Stomach (tissue), 9 donors: ENCODE results near the gene CALN1. TPM values are rescaled to one million over a fixed set of nuclear protein-coding genes. Genes with fewer than 3 reads are reported as not detected.

Experiments
- DNase-seq, 2 donors: peaks; one replicate each; pipeline versions ENCODE4 v3.0.0 to v3.0.0-alpha.2; 2013 to 2019
- H3K27ac ChIP-seq, 5 donors: fragments of 200-600 bp in 4 of 5; sonication (generic) in 4 of 5; one replicate each; pipeline ENCODE4 v1.5.1; 2013 to 2019; ENCODE audit warnings: mild to moderate bottlenecking in 1 of 5, moderate library complexity in 1 of 5
- H3K27me3 ChIP-seq, 3 donors: fragments of 200-600 bp; sonication (generic); one replicate each; pipeline ENCODE4 v1.5.1; 2017 to 2019; ENCODE audit warnings: mixed run types in 1 of 3
- H3K36me3 ChIP-seq, 4 donors: fragments of 200-600 bp; sonication (generic); 1 replicate in 3 of 4; 2 replicates in 1 of 4; pipeline ENCODE4 v1.5.1; 2016 to 2019
- H3K4me1 ChIP-seq, 4 donors: fragments of 200-600 bp; sonication (generic); one replicate each; pipeline ENCODE4 v1.5.1; 2016 to 2019
- H3K4me3 ChIP-seq, 4 donors: fragments of 200-600 bp; sonication (generic) in 3 of 4; one replicate each; pipeline ENCODE4 v1.5.1; 2016 to 2019; ENCODE audit warnings: mild to moderate bottlenecking in 1 of 4
- H3K9me3 ChIP-seq, 4 donors: fragments of 200-600 bp; sonication (generic); one replicate each; pipeline ENCODE4 v1.5.1; 2016 to 2019
- EP300 ChIP-seq: sonication (generic); formaldehyde crosslinking; IDR thresholded peaks from one replicate; pipeline ENCODE4 v1.6.1; 2017; ENCODE audit warnings: antibody characterized with exemption
- POLR2A ChIP-seq, 4 donors: fragments of 450-650 bp; IDR thresholded peaks; one replicate each; pipeline ENCODE4 v1.6.1; 2016; ENCODE audit warnings: antibody characterized with exemption in 4 of 4, control low read depth in 2 of 4, mild to moderate bottlenecking in 1 of 4, moderate library complexity in 1 of 4
- POLR2AphosphoS5 ChIP-seq, 3 donors: sonication (generic); formaldehyde crosslinking; IDR thresholded peaks; one replicate each; pipeline ENCODE4 v1.6.1; 2016; ENCODE audit warnings: antibody characterized with exemption in 3 of 3
- WGBS, 5 donors: extraction: QIAGEN DNeasy Blood & Tissue Kit in 3 of 5; methylation state at CpG; one replicate each; pipeline versions ENCODE4 v1.1.5 to v1.1.7; 2013 to 2018; 5-methylcytosine and 5-hydroxymethylcytosine counted together
- intact Hi-C: fragments of 100-400 bp; cut with DNase I; formaldehyde crosslinking; loops from one replicate; pipeline ENCODE4 v1.15.1; 2023; ENCODE audit warnings: low total_unique reads
- polyA plus RNA-seq, 3 donors: library from polyadenylated mRNA; stranded (reverse); fragments of 200-250 nt; gene quantifications; one replicate each; pipeline ENCODE4 v1.2.3, GENCODE V29; 2013
- total RNA-seq, 5 donors: library from RNA; depleted of rRNA; stranded (reverse); fragments of >200 nt; gene quantifications; one replicate each; pipeline versions ENCODE4 v1.1.0 to v1.2.3, GENCODE V29; 2014 to 2016
- TF ChIP-seq, protein P1 (sequence below), 7 experiments: fragments of 450-650 bp in 4 of 7; fragments of 200-600 bp in 3 of 7; sonication (generic) in 3 of 7; IDR thresholded peaks; one replicate each; pipeline ENCODE4 v1.5.1; 2016 to 2019; ENCODE audit warnings: antibody characterized with exemption in 7 of 7, control low read depth in 2 of 7, mild to moderate bottlenecking in 1 of 7
- donor health status: healthy with polysubstance abuse.
- donor health status: Bipolar disorder and iron deficiency.
- donor health status: healthy.

Gene CALN1
- total and polyA plus RNA-seq, 8 donors = under 0.01 to 51.9 (median 0.37) TPM; not detected in 5

GRCh38 chr7:72243329-72243728 lies 168.8 kb downstream of the CALN1 start:
- H3K27me3 ChIP-seq = no peaks in the 10 kb centered on the region
- H3K9me3 ChIP-seq = peaks cover 0 to 11% (median 7%) of the 10 kb centered on the region in 4 donors
- 70 to 85% (median 81%) methylated on average over 6 of the region's 6 CpGs for WGBS, 5 donors
- no peak for DNase-seq
- peaks cover 0 to 8% (median 0%) of the 10 kb centered on the region in 4 donors for H3K4me1 ChIP-seq
- H3K36me3 ChIP-seq = no peaks in the 10 kb centered on the region
- TF ChIP-seq, protein P1, sequence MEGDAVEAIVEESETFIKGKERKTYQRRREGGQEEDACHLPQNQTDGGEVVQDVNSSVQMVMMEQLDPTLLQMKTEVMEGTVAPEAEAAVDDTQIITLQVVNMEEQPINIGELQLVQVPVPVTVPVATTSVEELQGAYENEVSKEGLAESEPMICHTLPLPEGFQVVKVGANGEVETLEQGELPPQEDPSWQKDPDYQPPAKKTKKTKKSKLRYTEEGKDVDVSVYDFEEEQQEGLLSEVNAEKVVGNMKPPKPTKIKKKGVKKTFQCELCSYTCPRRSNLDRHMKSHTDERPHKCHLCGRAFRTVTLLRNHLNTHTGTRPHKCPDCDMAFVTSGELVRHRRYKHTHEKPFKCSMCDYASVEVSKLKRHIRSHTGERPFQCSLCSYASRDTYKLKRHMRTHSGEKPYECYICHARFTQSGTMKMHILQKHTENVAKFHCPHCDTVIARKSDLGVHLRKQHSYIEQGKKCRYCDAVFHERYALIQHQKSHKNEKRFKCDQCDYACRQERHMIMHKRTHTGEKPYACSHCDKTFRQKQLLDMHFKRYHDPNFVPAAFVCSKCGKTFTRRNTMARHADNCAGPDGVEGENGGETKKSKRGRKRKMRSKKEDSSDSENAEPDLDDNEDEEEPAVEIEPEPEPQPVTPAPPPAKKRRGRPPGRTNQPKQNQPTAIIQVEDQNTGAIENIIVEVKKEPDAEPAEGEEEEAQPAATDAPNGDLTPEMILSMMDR (IDR thresholded peaks at IDR 0.05) = no peak
- TF ChIP-seq EP300 (no peak), POLR2AphosphoS5 (IDR thresholded peaks at IDR 0.05) (no peak), POLR2A (IDR thresholded peaks at IDR 0.05) (no peak)
- intact Hi-C loops = no loop called here
- H3K4me3 ChIP-seq = no peak overlapping the region
- no peak overlapping the region for H3K27ac ChIP-seq

DNA sequence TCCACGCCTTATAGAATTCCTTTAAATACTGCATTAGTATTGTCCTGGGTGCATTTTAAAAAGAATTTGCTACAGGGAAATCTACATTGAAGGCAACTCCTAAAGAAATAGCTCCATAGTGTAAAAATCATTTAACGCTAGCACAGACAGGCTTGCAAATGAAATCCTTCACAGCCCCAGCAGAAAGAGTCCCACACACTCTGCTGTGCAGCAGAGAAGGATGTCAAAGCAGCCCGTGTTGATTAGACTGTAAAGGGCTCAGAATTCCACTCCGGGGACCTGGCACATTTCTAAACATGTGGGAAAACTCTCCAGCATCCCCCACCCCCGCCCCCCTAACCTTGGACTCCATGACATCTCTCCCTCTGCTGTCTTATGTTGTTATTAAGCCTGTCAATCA lies 176.8 kb downstream of the CALN1 start:
- no peak for TF ChIP-seq POLR2A (IDR thresholded peaks at IDR 0.05)
- no peak for TF ChIP-seq POLR2AphosphoS5 (IDR thresholded peaks at IDR 0.05)
- TF ChIP-seq, protein P1 (IDR thresholded peaks at IDR 0.05) = no peak
- no peak for TF ChIP-seq EP300
- H3K9me3 ChIP-seq = no peaks in the 10 kb centered on the region
- no peaks in the 10 kb centered on the region for H3K36me3 ChIP-seq
- no peaks in the 10 kb centered on the region for H3K27me3 ChIP-seq
- no peak for DNase-seq
- H3K27ac ChIP-seq = no peak overlapping the region
- intact Hi-C loops = no loop called here
- whole genome bisulfite sequencing, 5 donors = 71 to 77% (median 73%) methylated on average over 5 of the region's 5 CpGs
- peaks cover 0 to 3% (median 0%) of the 10 kb centered on the region in 4 donors for H3K4me1 ChIP-seq
- no peak overlapping the region for H3K4me3 ChIP-seq

DNA sequence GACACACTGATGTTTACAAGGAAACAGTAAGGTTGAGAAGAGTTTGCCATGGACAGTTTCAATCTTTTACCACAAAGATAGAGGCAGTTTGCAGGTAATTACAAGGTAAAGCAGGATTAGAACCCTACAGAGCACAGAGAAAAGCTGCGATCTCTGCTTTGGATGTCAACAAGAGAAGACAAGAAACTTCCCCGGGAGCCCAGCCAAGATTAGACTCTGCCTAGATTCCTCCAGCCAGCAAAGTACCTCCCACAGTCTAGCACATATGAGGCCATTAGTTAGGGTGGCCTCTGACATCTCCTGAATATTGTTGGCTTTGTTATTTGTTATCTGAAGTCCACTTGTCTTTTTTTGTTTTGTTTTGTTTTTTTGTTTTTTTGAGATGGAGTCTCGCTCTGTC lies 178.1 kb downstream of the CALN1 start:
- no peaks in the 10 kb centered on the region for H3K4me1 ChIP-seq
- no peak overlapping the region for H3K4me3 ChIP-seq
- TF ChIP-seq POLR2A (IDR thresholded peaks at IDR 0.05) (no peak), EP300 (no peak), POLR2AphosphoS5 (IDR thresholded peaks at IDR 0.05) (no peak)
- WGBS, 5 donors = 73 to 79% (median 76%) methylated on average over 3 of the region's 3 CpGs
- peak in 1 of 2 donors; percentile 6 for DNase-seq
- H3K9me3 ChIP-seq = no peaks in the 10 kb centered on the region
- H3K27me3 ChIP-seq = no peaks in the 10 kb centered on the region
- intact Hi-C loops = no loop called here
- H3K36me3 ChIP-seq = no peaks in the 10 kb centered on the region
- H3K27ac ChIP-seq = no peak overlapping the region

GRCh38 chr7:72230281-72230680 lies 181.9 kb downstream of the CALN1 start:
- TF ChIP-seq, protein P1 (IDR thresholded peaks at IDR 0.05) = no peak
- no peak for TF ChIP-seq POLR2AphosphoS5 (IDR thresholded peaks at IDR 0.05)
- TF ChIP-seq EP300 = no peak
- TF ChIP-seq POLR2A (IDR thresholded peaks at IDR 0.05) = no peak
- 74 to 79% (median 78%) methylated on average over 4 of the region's 4 CpGs for WGBS, 5 donors
- no peak overlapping the region for H3K27ac ChIP-seq
- no peak for DNase-seq
- no peaks in the 10 kb centered on the region for H3K9me3 ChIP-seq
- no peaks in the 10 kb centered on the region for H3K27me3 ChIP-seq
- intact Hi-C loops = no loop called here
- H3K4me3 ChIP-seq = no peak overlapping the region
- no peaks in the 10 kb centered on the region for H3K36me3 ChIP-seq
- no peaks in the 10 kb centered on the region for H3K4me1 ChIP-seq

DNA sequence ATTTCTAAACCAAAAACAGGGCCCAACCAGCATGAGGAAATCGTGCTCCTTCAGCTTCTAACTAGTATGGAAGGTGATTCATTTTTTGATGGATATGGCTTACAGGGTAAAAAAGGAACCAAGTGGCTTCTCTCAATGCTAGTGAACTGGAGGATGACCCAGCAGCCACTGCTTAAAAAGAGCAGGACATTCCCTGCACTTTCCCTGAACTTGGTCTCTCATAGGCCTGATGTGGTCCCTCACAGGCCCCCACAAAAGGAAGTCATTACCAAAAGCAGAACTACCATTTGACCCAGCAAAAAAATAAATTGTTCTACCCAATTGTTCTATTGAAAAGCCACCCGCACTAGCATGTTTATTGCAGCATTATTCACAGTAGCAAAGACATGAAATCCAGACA lies 188.8 kb downstream of the CALN1 start:
- no peak for TF ChIP-seq POLR2A (IDR thresholded peaks at IDR 0.05)
- no peak for TF ChIP-seq POLR2AphosphoS5 (IDR thresholded peaks at IDR 0.05)
- TF ChIP-seq EP300 = no peak
- TF ChIP-seq, protein P1 (IDR thresholded peaks at IDR 0.05) = no peak
- Histone ChIP-seq H3K27ac (no peak overlapping the region), H3K4me1 (no peaks in the 10 kb centered on the region), H3K9me3 (no peaks in the 10 kb centered on the region), H3K4me3 (no peak overlapping the region), H3K36me3 (no peaks in the 10 kb centered on the region), H3K27me3 (no peaks in the 10 kb centered on the region)
- WGBS, 5 donors = 73 to 82% (median 80%) methylated on average over 2 of the region's 2 CpGs
- DNase-seq = no peak
- intact Hi-C loops = no loop called here
